CD4-positive, alpha-beta T cell treated with Interleukin-1 beta for 1 hour (primary cell): ENCODE data around the gene ASL.
"Not testable (repeated sequence)": the region's sequence is repeated elsewhere in the genome, so short reads cannot be mapped to it uniquely, and the experiment has no call there.

Experiments used
- DNase-seq, 2 donors: peaks; one replicate each; pipeline ENCODE4 v3.0.0-alpha.2; 2020 to 2022

The ASL gene

DNA sequence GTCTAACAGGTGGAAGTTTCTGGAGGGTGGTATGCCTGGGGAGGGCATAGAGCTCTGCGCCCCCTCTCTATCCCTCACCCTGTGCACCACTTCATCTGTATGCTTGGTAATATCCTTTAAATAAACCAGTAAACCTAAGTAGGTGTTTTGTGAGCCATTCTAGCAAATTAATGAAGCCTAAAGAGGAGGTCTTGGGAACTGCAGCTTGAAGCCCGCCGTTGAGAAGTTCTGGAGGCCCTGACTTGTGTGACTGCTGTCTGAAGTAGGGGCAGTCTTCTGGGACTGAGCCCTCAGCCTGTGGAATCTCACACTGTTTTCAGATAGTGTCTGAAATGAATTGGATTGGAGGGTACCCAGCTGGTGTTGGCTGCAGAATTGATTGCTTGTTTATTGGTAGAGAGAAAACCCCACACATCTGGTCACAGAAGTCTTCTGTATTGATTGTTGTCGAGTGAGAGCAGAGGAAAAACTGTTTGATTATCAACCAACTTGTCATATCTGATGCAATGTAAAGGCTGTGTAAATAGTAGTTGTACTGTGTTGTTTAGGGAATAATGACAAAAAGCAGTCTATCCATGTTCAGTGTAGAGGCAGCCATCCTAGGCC is 43.7 kb downstream of the ASL start:
- DNase-seq = no peak

- DNase-seq = no peak
Measured at GRCh38 chr7:66123175-66123528, 47.5 kb downstream of the ASL start.

- not testable (repeated sequence) for DNase-seq
Measured at GRCh38 chr7:66124569-66124861, 48.9 kb downstream of the ASL start.

DNA sequence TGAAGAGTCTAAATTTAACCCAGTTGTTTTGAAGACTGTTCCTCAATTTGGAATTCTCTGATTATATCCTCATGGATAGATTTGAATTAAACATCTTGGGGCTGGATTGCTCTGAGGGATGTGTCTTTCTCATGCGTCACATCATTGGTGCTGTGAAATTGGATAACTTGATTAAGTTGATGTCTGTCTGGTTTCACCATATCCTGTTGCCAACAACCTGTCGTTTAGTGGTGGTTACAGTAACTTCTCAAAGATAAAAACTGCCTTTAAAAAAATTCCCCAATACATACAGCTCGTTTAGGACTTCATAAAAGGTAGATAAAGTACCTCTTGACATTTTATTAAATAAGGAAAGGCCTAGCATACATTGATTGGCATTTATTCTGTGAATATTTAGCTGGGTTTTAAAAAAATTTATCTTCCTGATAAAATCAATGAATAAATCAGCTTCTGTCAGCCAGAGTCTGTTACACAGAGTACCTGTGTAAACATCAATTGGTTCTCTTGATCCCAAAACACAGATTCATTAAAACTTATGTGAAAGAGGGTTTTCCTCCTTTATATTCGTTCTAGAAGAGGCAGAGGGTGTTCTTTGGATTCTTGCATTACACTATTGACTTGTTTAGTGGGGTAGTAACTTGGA is 49.6 kb downstream of the ASL start:
- DNase-seq = peak in 1 of 2 donors; percentile 19

DNA sequence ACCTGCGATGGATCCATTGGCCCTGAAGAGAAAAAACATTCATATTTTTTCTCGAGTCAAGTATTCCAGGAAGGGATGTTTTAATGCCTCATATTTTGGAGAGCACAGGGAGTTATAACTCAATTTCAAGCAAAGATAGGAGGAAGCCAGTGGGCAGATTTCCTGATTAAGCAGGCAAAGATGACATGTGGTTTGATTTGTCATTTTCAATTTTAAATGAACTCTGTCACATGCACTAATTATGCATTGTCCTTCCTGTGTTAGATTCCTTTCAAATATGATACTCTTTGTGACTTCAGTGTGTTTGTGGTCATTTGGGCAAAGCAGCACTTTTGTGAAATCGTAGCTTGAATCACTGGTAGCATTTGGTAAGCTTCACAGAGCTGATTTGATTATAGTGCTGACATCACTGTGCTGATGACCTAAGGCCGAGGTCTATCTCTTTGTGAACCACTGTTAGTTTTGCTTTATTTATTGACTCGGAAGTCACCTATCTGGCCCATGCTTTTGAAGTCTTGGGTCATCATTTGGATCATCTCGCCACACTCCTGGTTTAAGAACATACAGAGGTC is 50.2 kb downstream of the ASL start:
- DNase-seq = peak; percentile 4 to 26

- DNase-seq = not testable (repeated sequence)
Measured at GRCh38 chr7:66127172-66127571, 51.6 kb downstream of the ASL start.

- no peak for DNase-seq
Measured at GRCh38 chr7:66138994-66139752, 63.6 kb downstream of the ASL start.

- DNase-seq = no peak
Measured at GRCh38 chr7:66140924-66141323, 65.3 kb downstream of the ASL start.

- no peak for DNase-seq
Measured at GRCh38 chr7:66142334-66142733, 66.7 kb downstream of the ASL start.

DNA sequence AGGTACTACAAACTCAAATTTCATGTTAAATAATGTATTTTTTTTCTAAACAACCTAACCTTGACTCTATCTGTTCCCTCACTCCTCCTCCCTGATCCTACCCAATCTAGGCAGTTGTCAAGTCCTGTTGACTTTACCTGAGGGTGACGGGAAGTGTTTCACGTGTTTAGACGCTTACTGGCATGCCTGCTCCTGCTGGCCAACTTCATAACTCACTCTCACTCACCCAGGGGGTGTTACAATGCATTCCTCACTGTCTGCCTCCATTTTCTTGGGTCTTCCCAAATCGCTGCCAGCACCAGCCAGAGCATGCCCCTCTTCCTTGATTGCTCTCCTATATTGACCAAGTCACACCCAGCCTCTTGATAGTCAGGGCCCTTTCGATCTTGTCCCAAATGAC is 67.4 kb downstream of the ASL start:
- DNase-seq = no peak
